Ovary (tissue), 3 donors: ENCODE results near the gene UST.

Source experiments
- EP300 ChIP-seq: sonication (generic); formaldehyde crosslinking; IDR thresholded peaks from one replicate; pipeline ENCODE4 v1.6.1; 2017; ENCODE audit warnings: antibody characterized with exemption
- POLR2A ChIP-seq: fragments of 450-650 bp; IDR thresholded peaks from one replicate; pipeline ENCODE4 v1.6.1; 2017; ENCODE audit warnings: antibody characterized with exemption, mild to moderate bottlenecking, moderate library complexity
- TF ChIP-seq, protein P1 (sequence below), 3 donors: fragments of 450-650 bp in 2 of 3; fragments of 200-600 bp in 1 of 3; IDR thresholded peaks; one replicate each; pipeline versions ENCODE4 v1.5.1 to v1.8.0; 2016 to 2022; ENCODE audit warnings: antibody characterized with exemption in 3 of 3, mild to moderate bottlenecking in 1 of 3
- donor health status: DM: no; HTN: no; CAD: no.

DNA sequence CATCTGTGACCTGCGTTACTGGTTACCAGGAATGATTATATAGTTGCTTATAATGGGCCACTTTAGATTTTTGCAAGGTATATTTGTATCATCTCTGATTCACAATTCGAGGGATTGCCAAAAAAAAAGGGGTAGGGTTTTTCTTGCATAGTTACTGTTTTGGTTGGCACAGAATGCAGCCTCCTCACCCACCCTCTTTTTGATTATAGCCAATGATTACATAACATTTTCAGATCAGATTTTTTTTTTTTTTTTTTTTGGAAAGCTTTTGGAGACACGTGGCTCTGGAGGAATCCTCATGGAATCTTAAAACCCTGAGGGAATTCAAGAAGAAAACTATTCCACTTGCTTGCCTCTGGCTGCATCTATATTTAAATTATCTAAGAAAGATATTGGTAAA, 53.7 kb downstream of the UST start:
- TF ChIP-seq, protein P1, sequence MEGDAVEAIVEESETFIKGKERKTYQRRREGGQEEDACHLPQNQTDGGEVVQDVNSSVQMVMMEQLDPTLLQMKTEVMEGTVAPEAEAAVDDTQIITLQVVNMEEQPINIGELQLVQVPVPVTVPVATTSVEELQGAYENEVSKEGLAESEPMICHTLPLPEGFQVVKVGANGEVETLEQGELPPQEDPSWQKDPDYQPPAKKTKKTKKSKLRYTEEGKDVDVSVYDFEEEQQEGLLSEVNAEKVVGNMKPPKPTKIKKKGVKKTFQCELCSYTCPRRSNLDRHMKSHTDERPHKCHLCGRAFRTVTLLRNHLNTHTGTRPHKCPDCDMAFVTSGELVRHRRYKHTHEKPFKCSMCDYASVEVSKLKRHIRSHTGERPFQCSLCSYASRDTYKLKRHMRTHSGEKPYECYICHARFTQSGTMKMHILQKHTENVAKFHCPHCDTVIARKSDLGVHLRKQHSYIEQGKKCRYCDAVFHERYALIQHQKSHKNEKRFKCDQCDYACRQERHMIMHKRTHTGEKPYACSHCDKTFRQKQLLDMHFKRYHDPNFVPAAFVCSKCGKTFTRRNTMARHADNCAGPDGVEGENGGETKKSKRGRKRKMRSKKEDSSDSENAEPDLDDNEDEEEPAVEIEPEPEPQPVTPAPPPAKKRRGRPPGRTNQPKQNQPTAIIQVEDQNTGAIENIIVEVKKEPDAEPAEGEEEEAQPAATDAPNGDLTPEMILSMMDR (IDR thresholded peaks at IDR 0.05): no peak
- TF ChIP-seq EP300: no peak
- no peak for TF ChIP-seq POLR2A
